Mesodermal cell (in vitro differentiated cells): ENCODE measurements around the gene ZNF189.

Experiments
- H3K27ac ChIP-seq: 2 replicates; pipeline ENCODE4 v1.7.0; 2013; ENCODE audit warnings: mild to moderate bottlenecking, low read depth, low read length, moderate library complexity; ENCODE audit not compliant: severe bottlenecking
- H3K36me3 ChIP-seq: 2 replicates; pipeline ENCODE4 v1.7.1; 2013; ENCODE audit warnings: mild to moderate bottlenecking, low read length, moderate library complexity; ENCODE audit not compliant: control insufficient read depth, insufficient read depth
- H3K4me1 ChIP-seq: one replicate; pipeline ENCODE4 v1.7.1; 2013; ENCODE audit warnings: mild to moderate bottlenecking, low read length; ENCODE audit not compliant: insufficient read depth, control insufficient read depth, poor library complexity, severe bottlenecking
- H3K4me3 ChIP-seq: 2 replicates; pipeline ENCODE4 v1.7.0; 2013; ENCODE audit warnings: low read length, control low read depth, mild to moderate bottlenecking; ENCODE audit not compliant: insufficient read depth, poor library complexity, severe bottlenecking; ENCODE audit errors: extremely low read depth
- H3K9me3 ChIP-seq: 2 replicates; pipeline ENCODE4 v1.7.1; 2013; ENCODE audit warnings: mild to moderate bottlenecking, low read length, moderate library complexity; ENCODE audit not compliant: control insufficient read depth
- WGBS, 2 experiments: methylation state at CpG; one replicate each; pipeline ENCODE4 v1.1.5; 2013; ENCODE audit warnings: missing lambda C conversion rate in 2 of 2; ENCODE audit not compliant: insufficient coverage in 2 of 2; 5-methylcytosine and 5-hydroxymethylcytosine counted together

Gene ZNF189

DNA sequence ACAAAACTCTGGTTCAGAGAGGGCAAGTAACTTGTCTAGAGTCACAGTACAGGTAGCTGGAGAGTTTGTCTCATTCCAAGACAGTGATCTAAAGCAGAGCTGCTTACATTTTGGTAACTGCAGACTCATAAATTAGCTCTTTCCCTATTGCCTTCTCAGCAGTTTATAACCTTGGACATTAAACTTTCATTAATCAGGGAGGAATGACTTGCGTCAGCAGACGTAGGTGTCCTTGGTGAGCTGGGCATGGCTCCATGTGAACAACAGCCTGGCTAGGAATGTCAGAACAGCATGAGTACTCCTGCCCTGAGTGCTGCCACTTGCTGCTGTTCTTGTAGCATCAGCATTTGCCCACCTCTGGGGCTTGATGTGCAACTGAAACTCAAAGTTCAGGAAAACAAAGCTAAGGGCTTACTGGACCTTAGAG is 39.2 kb downstream of the ZNF189 start:
- H3K4me1 ChIP-seq = no peaks in the 10 kb centered on the region
- WGBS, 2 experiments = 88 to 95% methylated on average over 2 of the region's 2 CpGs
- no peak overlapping the region for H3K4me3 ChIP-seq
- H3K27ac ChIP-seq = no peak overlapping the region
- no peaks in the 10 kb centered on the region for H3K9me3 ChIP-seq
- H3K36me3 ChIP-seq = no peaks in the 10 kb centered on the region

DNA sequence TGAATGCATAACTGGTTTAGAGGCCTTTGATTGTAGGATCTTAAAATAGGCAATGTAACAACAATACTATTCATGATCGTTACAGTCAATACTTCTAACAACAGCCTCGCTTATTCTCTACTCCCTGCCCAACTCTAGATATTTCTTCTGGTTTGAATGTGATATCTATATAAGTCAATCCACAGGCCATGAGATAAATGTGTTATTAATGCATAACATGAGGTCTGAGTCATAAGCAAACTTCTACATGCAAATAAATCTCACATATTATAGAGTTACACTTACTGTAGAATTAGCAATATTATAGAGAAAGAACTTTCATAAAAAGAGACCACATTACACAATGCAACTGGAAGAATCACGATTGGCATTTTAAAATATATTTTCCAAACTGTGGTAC is 39.9 kb downstream of the ZNF189 start:
- H3K9me3 ChIP-seq = no peaks in the 10 kb centered on the region
- H3K27ac ChIP-seq = no peak overlapping the region
- H3K36me3 ChIP-seq = no peaks in the 10 kb centered on the region
- H3K4me3 ChIP-seq = no peak overlapping the region
- no peaks in the 10 kb centered on the region for H3K4me1 ChIP-seq
- WGBS, 2 experiments = no CpG with 5 or more reads among the region's 3 CpGs

DNA sequence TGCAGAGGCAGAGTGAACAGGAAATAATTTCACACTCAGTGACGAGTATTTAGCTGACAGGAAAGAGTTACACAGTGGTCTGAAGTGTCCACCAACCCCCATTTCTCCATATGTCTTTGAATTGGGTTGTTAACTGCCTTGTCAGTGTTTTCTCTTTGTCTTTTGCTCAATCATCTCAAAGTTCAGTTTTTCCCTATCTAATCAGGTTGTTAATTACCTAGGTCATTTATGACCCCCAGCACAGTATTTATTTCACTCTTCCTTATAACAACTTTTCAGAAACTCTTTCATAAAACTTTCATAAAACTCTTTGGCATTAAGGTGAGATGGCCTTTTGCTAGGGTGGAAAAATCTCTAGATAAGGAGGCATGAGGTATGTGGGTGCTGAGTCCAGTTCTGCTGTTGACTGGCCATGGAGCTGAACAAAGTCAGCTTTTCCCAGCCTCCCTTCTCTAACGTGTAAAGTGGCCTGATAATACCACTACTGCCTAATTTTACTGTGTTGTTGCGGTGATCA is 42.1 kb downstream of the ZNF189 start:
- Histone ChIP-seq H3K9me3 (no peaks in the 10 kb centered on the region), H3K4me1 (no peaks in the 10 kb centered on the region), H3K36me3 (no peaks in the 10 kb centered on the region), H3K4me3 (no peak overlapping the region), H3K27ac (no peak overlapping the region)
- 90% methylated on average over 2 of the region's 3 CpGs; no CpG with 5 or more reads in 1 of the 2 experiments for WGBS, 2 experiments

DNA sequence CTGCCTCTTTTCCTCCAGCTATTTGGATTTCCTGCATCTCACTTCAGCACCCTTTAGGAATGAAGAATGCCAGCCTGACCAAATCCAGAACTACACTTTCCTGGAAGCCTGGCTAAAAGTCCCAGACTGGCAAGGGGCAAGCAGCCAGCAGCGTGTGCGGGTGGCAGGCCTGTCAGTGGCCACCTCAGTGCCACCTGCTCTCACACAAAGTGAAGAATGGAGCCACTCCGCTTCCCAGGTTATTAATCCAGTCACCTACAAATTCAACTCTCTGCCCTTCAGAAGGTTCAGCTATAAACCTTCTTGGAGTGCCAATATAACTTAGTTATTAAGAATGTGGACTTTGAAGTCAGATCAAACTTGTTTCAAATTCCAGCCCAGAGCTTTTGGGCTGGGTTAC is 43.7 kb downstream of the ZNF189 start:
- Histone ChIP-seq H3K4me3 (no peak overlapping the region), H3K36me3 (no peaks in the 10 kb centered on the region), H3K4me1 (no peaks in the 10 kb centered on the region), H3K27ac (no peak overlapping the region), H3K9me3 (no peaks in the 10 kb centered on the region)
- 94 to 95% methylated on average over 2 to 3 of the region's 3 CpGs for WGBS, 2 experiments

DNA sequence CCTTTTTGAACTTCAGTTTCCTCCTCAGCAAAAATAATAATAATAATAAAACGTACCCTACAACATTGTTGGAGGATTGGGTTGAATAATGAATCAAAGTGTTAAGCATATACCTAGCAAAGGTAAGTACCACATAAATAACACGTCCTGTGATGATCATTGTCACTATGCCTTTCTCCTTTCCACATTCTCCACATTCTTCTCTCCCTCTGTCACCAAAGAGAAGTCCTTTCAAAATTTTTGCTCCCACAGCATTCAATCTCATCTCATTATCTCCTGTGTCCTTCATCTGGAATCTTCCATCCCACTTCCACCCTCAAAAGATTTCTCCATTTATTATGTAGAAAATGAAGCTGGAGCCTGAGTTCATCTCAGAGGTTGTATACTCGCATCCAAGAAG is 44.1 kb downstream of the ZNF189 start:
- no peaks in the 10 kb centered on the region for H3K36me3 ChIP-seq
- H3K4me3 ChIP-seq = no peak overlapping the region
- H3K4me1 ChIP-seq = no peaks in the 10 kb centered on the region
- H3K9me3 ChIP-seq = no peaks in the 10 kb centered on the region
- H3K27ac ChIP-seq = no peak overlapping the region
- WGBS, 2 experiments = 67 to 83% methylated on average over 1 of the region's 3 CpGs

DNA sequence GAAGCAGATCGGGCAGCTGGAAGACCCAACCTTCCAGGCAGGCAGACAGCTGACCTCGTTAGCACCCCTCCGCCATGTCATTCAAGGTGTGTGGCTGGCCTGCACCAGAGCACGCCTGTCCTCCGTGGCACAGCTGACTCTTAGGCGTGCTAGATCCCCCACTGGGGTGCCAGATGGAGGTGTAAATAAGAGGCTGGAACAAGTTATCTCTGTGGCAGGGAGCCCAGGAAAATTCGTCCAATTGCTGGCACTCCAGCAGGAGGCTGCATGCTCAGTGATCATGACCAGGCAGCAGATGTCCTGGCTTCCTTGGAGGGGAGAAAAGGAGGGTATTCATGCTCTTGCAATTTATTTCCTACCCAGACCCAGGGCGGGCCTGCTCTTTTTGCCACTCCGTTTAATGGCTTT is 44.7 kb downstream of the ZNF189 start:
- Histone ChIP-seq H3K4me1 (no peaks in the 10 kb centered on the region), H3K36me3 (no peaks in the 10 kb centered on the region), H3K4me3 (no peak overlapping the region), H3K27ac (no peak overlapping the region), H3K9me3 (no peaks in the 10 kb centered on the region)
- 79 to 81% methylated on average over 6 to 7 of the region's 9 CpGs for WGBS, 2 experiments

DNA sequence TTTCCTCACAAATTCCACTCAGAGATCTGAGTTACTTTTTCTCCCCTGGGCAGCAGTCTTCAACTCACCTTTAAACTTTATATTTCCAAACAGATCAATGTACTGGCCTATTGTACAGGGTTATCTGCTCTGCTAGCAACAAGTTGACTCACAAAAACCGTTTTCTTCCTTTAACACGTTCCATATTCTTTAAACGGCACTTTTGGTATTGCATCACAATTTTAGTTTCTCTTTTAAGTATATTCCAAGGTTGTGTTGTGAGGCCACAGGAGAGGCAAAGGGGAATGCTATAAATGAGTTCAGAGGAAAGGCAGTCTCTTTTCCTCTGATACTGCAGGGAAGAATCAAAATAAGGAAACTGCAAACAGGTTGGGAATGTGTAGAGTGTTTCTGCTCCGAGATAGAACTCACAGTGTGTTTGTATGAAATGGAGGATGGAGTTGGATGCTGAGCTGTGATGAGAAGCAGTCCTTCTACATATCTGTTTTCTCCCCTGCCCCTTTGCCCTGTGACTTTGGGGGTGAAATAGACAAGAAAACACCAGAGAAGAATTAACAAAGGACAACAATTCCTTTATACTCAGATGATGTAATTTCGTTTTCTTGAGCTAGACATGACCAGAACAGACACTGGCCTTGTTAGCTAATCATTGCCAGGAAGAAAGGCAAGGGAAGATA is 46.8 kb downstream of the ZNF189 start:
- H3K27ac ChIP-seq = no peak overlapping the region
- H3K4me1 ChIP-seq = no peaks in the 10 kb centered on the region
- H3K4me3 ChIP-seq = no peak overlapping the region
- no peaks in the 10 kb centered on the region for H3K9me3 ChIP-seq
- no peaks in the 10 kb centered on the region for H3K36me3 ChIP-seq
- 100% methylated on average over 1 of the region's 5 CpGs; no CpG with 5 or more reads in 1 of the 2 experiments for WGBS, 2 experiments

DNA sequence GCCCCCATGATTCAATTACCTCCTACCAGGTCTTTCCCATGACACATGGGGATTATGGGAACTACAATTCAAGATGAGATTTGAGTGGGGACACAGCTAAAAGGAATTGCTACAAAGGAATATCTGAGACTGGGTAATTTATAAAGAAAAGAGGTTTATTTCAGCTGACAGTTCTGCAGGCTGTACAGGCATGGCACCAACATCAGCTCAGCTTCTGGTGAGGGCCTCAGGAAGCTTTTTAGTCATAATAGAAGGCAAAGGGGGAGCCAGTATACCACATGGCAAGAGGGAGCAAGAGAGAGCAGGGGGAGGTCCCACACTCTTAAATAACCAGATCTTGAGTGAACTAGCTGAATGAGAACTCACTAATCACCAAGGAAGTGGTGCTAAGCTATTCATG is 48.1 kb downstream of the ZNF189 start:
- Histone ChIP-seq H3K27ac (no peak overlapping the region), H3K4me1 (no peaks in the 10 kb centered on the region), H3K36me3 (no peaks in the 10 kb centered on the region), H3K4me3 (no peak overlapping the region), H3K9me3 (no peaks in the 10 kb centered on the region)

DNA sequence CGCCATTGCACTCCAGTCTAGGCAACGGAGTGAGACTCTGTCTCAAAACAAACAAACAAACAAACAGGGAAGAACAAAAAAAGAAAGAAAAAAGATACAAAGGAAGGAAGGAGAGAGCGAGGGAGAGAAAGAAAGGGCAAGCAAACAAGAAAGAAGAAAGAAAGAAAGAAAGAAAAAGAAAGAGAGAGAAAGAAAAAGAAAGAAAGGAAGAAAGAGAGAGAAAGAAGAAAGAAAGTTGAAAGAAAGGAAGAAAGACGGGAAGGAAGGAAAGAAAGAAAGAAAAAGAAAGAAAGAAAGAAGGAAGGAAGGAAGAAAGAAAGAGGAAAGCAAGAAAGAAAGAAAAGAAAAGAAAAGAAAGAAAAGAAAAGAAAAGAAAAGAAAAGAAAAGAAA is 50.0 kb downstream of the ZNF189 start:
- Histone ChIP-seq H3K4me3 (no peak overlapping the region), H3K27ac (no peak overlapping the region), H3K4me1 (no peaks in the 10 kb centered on the region), H3K9me3 (no peaks in the 10 kb centered on the region), H3K36me3 (no peaks in the 10 kb centered on the region)
- 74 to 92% methylated on average over 2 of the region's 4 CpGs for WGBS, 2 experiments

DNA sequence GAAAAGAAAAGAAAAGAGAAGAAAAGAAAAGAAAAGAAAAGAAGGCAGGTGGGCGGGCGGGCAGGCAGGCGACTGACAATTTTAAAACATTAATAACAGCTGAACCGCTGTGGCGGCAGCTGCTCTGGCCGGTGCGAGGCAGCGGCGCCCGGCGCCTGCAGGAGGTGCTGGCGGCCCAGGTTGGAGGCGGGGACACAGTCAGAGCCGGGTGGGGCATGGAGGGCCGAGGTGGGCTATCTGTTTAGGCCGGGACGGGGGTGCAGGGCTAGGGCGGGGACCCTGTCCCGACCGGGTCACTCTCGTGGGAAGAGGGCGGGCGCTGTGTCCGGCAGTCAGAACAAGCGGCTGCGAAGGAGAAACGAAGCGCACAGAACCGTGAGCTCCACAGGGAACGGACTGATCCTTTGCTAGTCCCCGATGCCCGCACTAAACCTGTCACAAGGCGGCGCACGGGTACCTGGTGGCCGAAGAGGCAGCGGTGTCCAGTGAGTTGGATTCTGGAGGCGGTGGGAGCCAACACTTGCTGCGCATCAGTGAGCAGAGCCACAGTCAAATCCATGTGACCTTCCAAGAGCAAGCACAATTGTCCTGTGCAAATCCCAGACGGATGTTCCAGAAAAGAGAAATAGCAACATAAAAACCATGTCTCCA is 50.5 kb downstream of the ZNF189 start:
- no peaks in the 10 kb centered on the region for H3K36me3 ChIP-seq
- peak overlapping the region; percentile 53 for H3K4me3 ChIP-seq
- H3K9me3 ChIP-seq = no peaks in the 10 kb centered on the region
- H3K4me1 ChIP-seq = no peaks in the 10 kb centered on the region
- WGBS, 2 experiments = 3 to 4% methylated on average over 32 to 38 of the region's 40 CpGs
- no peak overlapping the region for H3K27ac ChIP-seq

DNA sequence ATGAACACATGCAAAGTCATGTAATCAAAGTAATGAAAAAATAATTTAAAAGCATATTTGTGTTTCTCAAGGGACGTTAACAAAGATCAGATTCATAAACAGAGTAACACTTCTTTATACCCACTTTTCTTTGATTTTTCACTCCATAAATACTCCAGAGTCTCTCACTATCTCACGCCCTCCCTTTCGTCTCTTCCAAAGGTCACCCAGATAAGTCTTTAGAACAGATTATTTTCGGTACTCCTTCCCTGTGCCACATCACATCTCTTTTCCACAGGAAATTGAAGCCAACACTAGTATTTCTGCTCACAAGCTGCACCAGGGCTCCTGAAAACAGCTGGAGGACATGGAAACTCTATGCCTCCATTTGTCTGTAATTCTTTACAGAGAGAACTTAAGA is 52.3 kb downstream of the ZNF189 start:
- no peak overlapping the region for H3K27ac ChIP-seq
- H3K9me3 ChIP-seq = no peaks in the 10 kb centered on the region
- peaks cover 7% of the 10 kb centered on the region for H3K4me1 ChIP-seq
- 0 to 73% methylated on average over 1 to 4 of the region's 4 CpGs for WGBS, 2 experiments
- no peaks in the 10 kb centered on the region for H3K36me3 ChIP-seq
- H3K4me3 ChIP-seq = no peak overlapping the region
